Body of pancreas (tissue), 4 donors: ENCODE data around the gene TMPRSS9.

Source experiments
- CTCF ChIP-seq, 7 experiments: fragments of 450-650 bp in 4 of 7; fragments of 200-600 bp in 3 of 7; sonication (generic) in 3 of 7; IDR thresholded peaks; one replicate each; pipeline ENCODE4 v1.5.1; 2016 to 2019; ENCODE audit warnings: antibody characterized with exemption in 7 of 7
- POLR2A ChIP-seq, 3 donors: fragments of 450-650 bp; IDR thresholded peaks; one replicate each; pipeline ENCODE4 v1.6.1; 2016; ENCODE audit warnings: antibody characterized with exemption in 3 of 3, mild to moderate bottlenecking in 2 of 3

DNA sequence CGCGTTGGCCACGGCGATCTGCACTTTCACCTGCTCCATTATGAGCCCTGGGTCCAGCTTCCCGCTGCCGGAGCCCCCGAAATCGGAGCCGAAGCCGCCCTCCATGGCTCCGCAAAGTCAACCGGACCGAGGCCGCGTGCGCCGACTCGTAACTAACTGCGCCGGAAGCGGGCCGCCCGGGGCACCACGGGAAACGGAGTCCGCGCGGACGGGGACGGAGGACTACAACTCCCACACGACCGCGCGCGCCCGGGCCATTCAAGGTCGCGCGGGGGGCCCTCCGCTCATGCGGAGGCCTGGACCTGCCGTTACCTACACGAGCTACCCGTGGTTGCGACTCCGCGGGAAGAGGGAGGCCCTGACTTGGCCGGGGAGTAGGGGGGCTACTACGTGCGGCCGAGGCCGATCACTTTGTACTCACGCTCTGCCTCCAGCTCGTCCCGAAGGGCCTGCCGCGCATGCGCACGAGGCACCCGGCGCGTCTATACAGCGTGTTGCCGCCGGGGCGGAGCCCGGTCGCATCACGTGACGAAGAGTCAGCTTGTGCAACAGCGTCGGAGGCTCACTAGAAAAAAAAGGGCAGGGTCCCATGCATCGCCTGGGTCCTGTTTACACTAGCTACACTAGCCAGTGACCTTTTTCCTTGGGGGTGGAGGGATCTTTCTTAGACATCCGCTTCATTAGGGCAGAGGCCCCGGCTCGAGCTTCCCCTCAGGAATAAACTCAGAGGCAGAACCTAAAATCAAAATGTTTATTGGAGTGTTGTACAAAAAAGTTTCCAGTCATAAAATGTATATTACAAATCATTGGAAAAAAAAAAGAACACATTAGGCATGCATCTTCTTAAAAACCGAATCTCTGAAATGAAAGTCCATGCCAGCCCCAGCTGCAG lies 67.6 kb downstream of the TMPRSS9 start, which contains the start of gene TIMM13:
- TF ChIP-seq CTCF (IDR thresholded peaks at IDR 0.05) (peak in 1 of 7 experiments; percentile 10), POLR2A (IDR thresholded peaks at IDR 0.05) (peak in 2 of 3 donors; percentile 75 to 82)
